Measurements from ENCODE around the gene TMEM132D.

- TF ChIP-seq ZFHX2 (tag by site-specific recombination; conservative IDR thresholded peaks at IDR 0.05): no peak
- no peak for TF ChIP-seq ZNF132 (tag by site-specific recombination; IDR thresholded peaks at IDR 0.05; ENCODE audit: borderline replicate concordance)
- TF ChIP-seq KLF16 (tag by site-specific recombination; IDR thresholded peaks at IDR 0.05): no peak
- TF ChIP-seq, protein P1, sequence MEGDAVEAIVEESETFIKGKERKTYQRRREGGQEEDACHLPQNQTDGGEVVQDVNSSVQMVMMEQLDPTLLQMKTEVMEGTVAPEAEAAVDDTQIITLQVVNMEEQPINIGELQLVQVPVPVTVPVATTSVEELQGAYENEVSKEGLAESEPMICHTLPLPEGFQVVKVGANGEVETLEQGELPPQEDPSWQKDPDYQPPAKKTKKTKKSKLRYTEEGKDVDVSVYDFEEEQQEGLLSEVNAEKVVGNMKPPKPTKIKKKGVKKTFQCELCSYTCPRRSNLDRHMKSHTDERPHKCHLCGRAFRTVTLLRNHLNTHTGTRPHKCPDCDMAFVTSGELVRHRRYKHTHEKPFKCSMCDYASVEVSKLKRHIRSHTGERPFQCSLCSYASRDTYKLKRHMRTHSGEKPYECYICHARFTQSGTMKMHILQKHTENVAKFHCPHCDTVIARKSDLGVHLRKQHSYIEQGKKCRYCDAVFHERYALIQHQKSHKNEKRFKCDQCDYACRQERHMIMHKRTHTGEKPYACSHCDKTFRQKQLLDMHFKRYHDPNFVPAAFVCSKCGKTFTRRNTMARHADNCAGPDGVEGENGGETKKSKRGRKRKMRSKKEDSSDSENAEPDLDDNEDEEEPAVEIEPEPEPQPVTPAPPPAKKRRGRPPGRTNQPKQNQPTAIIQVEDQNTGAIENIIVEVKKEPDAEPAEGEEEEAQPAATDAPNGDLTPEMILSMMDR (tag by site-specific recombination; IDR thresholded peaks at IDR 0.05): no peak
- TF ChIP-seq YY1 (tag by site-specific recombination; IDR thresholded peaks at IDR 0.05): no peak
Observed at GRCh38 chr12:129145381-129145780, 758.4 kb downstream of the TMEM132D start.

All from HEK293 (cell line).